ENCODE results near the gene CWC27.

The CWC27 gene

DNA sequence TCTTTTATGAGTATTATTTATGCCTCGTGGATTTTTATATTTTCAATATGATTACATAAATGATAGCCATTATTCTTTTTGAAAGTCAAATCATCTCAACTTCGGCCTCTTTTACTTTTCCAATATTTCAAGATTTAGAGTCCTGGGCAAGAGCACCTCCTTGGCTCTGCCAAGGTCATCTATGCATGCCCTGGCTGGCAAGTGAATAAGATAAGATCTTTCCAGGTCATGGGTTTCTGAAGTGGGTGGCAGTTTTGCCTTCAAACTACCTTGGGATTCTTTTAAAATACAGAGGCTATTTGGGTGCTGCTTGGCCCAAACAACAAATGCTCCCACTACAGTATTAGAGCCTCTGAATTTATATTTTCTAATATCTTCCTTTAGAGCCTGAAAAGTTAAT is 95.4 kb downstream of the CWC27 start:
- no peak overlapping the region for H3K9ac ChIP-seq (ENCODE audit: low read depth in 1 of 2, low read length in 2 of 2)
- no peaks in the 10 kb centered on the region for H3K9me3 ChIP-seq (ENCODE audit: control insufficient read depth in 2 of 2, low read length in 2 of 2)
- no peaks in the 10 kb centered on the region for H3K4me1 ChIP-seq (ENCODE audit: control insufficient read depth in 2 of 2, insufficient read depth in 2 of 2, low read length in 2 of 2)
- H3K36me3 ChIP-seq (ENCODE audit: control insufficient read depth in 2 of 2, insufficient read depth in 2 of 2, low read length in 2 of 2): no peaks in the 10 kb centered on the region
- H3K27me3 ChIP-seq (ENCODE audit: control insufficient read depth in 2 of 2, insufficient read depth in 2 of 2, low read length in 2 of 2): no peaks in the 10 kb centered on the region
- H3K4me3 ChIP-seq (ENCODE audit: low read length in 2 of 2): no peak overlapping the region
- no peak overlapping the region for H3K27ac ChIP-seq (ENCODE audit: low read depth in 2 of 2, low read length in 2 of 2)

DNA sequence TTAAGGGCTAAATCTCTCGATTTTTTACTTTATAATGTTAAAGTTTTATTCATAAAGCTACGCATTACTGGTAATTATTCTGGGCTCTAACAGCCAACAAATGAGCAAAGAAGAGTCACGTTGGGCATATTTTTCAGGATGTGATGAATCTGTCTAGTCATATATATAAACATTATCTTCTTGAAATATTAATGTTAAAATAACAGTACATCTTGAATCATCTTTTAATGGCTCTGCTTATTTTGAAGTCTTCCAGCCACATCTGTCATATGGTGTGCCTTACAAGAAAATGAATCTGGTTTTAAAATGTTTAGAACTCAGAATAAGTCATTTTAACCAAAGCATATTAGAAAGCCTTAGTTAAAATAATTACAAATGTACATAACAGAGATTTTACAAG is 96.9 kb downstream of the CWC27 start:
- H3K27me3 ChIP-seq (ENCODE audit: control insufficient read depth in 2 of 2, insufficient read depth in 2 of 2, low read length in 2 of 2): no peaks in the 10 kb centered on the region
- no peak overlapping the region for H3K4me3 ChIP-seq (ENCODE audit: low read length in 2 of 2)
- no peaks in the 10 kb centered on the region for H3K36me3 ChIP-seq (ENCODE audit: control insufficient read depth in 2 of 2, insufficient read depth in 2 of 2, low read length in 2 of 2)
- H3K9ac ChIP-seq (ENCODE audit: low read depth in 1 of 2, low read length in 2 of 2): no peak overlapping the region
- no peaks in the 10 kb centered on the region for H3K4me1 ChIP-seq (ENCODE audit: control insufficient read depth in 2 of 2, insufficient read depth in 2 of 2, low read length in 2 of 2)
- H3K9me3 ChIP-seq (ENCODE audit: control insufficient read depth in 2 of 2, low read length in 2 of 2): no peaks in the 10 kb centered on the region
- H3K27ac ChIP-seq (ENCODE audit: low read depth in 2 of 2, low read length in 2 of 2): no peak overlapping the region

DNA sequence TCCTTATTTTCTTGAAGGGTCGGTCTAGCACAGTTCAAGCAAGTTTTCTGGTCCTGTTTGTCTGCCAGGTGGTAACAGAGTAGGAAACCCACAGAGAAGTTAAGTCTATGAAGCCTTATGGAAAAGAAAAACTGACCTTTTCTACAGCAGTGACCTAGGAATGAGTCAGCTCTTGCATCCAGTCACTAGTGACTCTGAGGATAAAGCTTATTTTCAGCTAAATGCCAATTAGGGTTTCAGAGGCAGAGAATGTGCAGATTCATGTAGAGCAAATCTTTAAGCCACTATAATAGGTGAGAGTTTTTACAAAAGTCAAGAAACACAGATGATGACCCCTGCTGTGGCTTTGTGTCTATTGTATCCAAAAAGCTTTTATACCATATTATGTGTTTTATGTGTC is 100.7 kb downstream of the CWC27 start:
- no peaks in the 10 kb centered on the region for H3K4me1 ChIP-seq (ENCODE audit: control insufficient read depth in 2 of 2, insufficient read depth in 2 of 2, low read length in 2 of 2)
- H3K9me3 ChIP-seq (ENCODE audit: control insufficient read depth in 2 of 2, low read length in 2 of 2): no peaks in the 10 kb centered on the region
- H3K27me3 ChIP-seq (ENCODE audit: control insufficient read depth in 2 of 2, insufficient read depth in 2 of 2, low read length in 2 of 2): no peaks in the 10 kb centered on the region
- no peak overlapping the region for H3K9ac ChIP-seq (ENCODE audit: low read depth in 1 of 2, low read length in 2 of 2)
- no peak overlapping the region for H3K4me3 ChIP-seq (ENCODE audit: low read length in 2 of 2)
- no peak overlapping the region for H3K27ac ChIP-seq (ENCODE audit: low read depth in 2 of 2, low read length in 2 of 2)
- H3K36me3 ChIP-seq (ENCODE audit: control insufficient read depth in 2 of 2, insufficient read depth in 2 of 2, low read length in 2 of 2): no peaks in the 10 kb centered on the region

DNA sequence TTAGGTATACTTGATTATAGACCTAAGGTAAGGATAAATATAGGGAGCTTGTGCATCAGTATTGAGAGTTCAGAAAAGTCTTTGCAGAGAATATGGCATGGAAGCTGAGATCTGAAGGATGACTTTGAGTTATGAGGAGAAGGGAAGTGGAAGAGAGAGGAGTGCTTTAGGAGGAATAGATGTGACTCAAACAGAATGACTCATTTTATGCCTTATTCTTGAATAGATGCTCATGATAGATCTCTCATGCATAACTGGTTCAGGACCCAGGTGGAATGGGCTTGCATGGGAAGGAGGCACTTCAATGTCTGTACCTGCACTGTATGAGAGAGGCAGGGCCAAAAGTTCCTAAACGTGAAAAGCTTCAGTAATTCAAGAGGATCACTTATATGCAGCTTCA is 103.3 kb downstream of the CWC27 start:
- H3K36me3 ChIP-seq (ENCODE audit: control insufficient read depth in 2 of 2, insufficient read depth in 2 of 2, low read length in 2 of 2): no peaks in the 10 kb centered on the region
- no peaks in the 10 kb centered on the region for H3K9me3 ChIP-seq (ENCODE audit: control insufficient read depth in 2 of 2, low read length in 2 of 2)
- no peak overlapping the region for H3K4me3 ChIP-seq (ENCODE audit: low read length in 2 of 2)
- H3K27ac ChIP-seq (ENCODE audit: low read depth in 2 of 2, low read length in 2 of 2): no peak overlapping the region
- no peaks in the 10 kb centered on the region for H3K4me1 ChIP-seq (ENCODE audit: control insufficient read depth in 2 of 2, insufficient read depth in 2 of 2, low read length in 2 of 2)
- H3K27me3 ChIP-seq (ENCODE audit: control insufficient read depth in 2 of 2, insufficient read depth in 2 of 2, low read length in 2 of 2): no peaks in the 10 kb centered on the region
- H3K9ac ChIP-seq (ENCODE audit: low read depth in 1 of 2, low read length in 2 of 2): no peak overlapping the region

DNA sequence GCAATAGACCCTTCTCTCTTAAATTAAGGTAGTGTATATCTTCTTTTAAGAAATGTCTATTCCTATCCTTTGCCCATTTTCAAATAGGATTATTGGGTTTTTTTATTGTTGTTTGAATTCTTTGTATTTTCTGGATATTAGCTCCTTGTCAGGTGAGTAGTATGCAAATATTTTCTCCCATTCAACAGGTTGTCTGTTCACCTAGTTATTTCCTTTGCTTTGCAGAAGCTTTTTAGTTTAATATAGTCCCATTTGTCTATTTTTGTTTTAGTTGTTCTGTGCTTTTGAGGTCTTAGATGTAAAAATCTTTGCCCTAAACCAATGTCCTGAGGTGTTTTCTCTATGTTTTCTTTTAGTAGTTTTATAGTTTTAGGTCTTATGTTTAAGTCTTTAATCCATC is 104.7 kb downstream of the CWC27 start:
- no peaks in the 10 kb centered on the region for H3K36me3 ChIP-seq (ENCODE audit: control insufficient read depth in 2 of 2, insufficient read depth in 2 of 2, low read length in 2 of 2)
- H3K27me3 ChIP-seq (ENCODE audit: control insufficient read depth in 2 of 2, insufficient read depth in 2 of 2, low read length in 2 of 2): no peaks in the 10 kb centered on the region
- no peaks in the 10 kb centered on the region for H3K9me3 ChIP-seq (ENCODE audit: control insufficient read depth in 2 of 2, low read length in 2 of 2)
- no peaks in the 10 kb centered on the region for H3K4me1 ChIP-seq (ENCODE audit: control insufficient read depth in 2 of 2, insufficient read depth in 2 of 2, low read length in 2 of 2)
- no peak overlapping the region for H3K27ac ChIP-seq (ENCODE audit: low read depth in 2 of 2, low read length in 2 of 2)
- no peak overlapping the region for H3K9ac ChIP-seq (ENCODE audit: low read depth in 1 of 2, low read length in 2 of 2)
- no peak overlapping the region for H3K4me3 ChIP-seq (ENCODE audit: low read length in 2 of 2)

DNA sequence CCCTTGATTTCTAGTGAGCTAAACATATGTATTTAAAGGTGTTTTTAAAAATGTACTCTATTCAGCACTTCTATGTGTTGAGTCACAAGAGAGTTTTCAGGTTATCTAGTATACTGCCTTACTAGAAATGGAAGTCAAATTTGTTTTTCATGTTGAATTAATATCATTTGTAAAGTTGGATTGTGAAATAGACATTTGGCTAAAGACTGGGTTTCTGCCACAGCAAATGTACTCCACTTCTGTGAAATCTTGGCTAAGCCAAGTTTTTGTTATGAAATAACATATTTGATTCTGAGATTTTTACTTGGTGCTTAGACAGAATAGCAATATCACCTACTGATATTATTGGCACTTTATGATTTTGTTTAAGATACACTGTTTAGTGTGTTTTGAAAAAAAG is 106.0 kb downstream of the CWC27 start:
- Histone ChIP-seq H3K4me1 (ENCODE audit: control insufficient read depth in 2 of 2, insufficient read depth in 2 of 2, low read length in 2 of 2) (no peaks in the 10 kb centered on the region), H3K36me3 (ENCODE audit: control insufficient read depth in 2 of 2, insufficient read depth in 2 of 2, low read length in 2 of 2) (no peaks in the 10 kb centered on the region), H3K27me3 (ENCODE audit: control insufficient read depth in 2 of 2, insufficient read depth in 2 of 2, low read length in 2 of 2) (no peaks in the 10 kb centered on the region), H3K9me3 (ENCODE audit: control insufficient read depth in 2 of 2, low read length in 2 of 2) (no peaks in the 10 kb centered on the region), H3K27ac (ENCODE audit: low read depth in 2 of 2, low read length in 2 of 2) (no peak overlapping the region), H3K9ac (ENCODE audit: low read depth in 1 of 2, low read length in 2 of 2) (no peak overlapping the region), H3K4me3 (ENCODE audit: low read length in 2 of 2) (no peak overlapping the region)

DNA sequence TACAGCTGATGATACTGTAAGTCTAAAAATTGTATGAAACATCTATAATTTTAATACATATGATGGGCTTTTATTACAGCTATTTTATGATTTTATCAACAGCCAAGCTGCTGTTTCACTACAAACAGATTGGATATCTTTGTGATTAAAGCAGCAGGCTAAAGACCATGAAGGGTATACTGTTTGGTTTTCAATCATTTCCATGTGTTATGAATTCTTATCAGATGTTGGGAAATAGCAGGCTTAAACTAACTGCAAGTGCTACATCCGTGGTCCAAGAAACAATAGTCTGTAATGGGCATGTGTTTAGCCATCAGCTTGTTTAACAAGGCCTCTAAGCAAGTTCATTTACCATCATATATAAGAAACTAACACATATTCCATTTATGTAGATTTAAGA is 107.5 kb downstream of the CWC27 start:
- no peak overlapping the region for H3K27ac ChIP-seq (ENCODE audit: low read depth in 2 of 2, low read length in 2 of 2)
- H3K9me3 ChIP-seq (ENCODE audit: control insufficient read depth in 2 of 2, low read length in 2 of 2): no peaks in the 10 kb centered on the region
- H3K27me3 ChIP-seq (ENCODE audit: control insufficient read depth in 2 of 2, insufficient read depth in 2 of 2, low read length in 2 of 2): no peaks in the 10 kb centered on the region
- no peaks in the 10 kb centered on the region for H3K4me1 ChIP-seq (ENCODE audit: control insufficient read depth in 2 of 2, insufficient read depth in 2 of 2, low read length in 2 of 2)
- no peaks in the 10 kb centered on the region for H3K36me3 ChIP-seq (ENCODE audit: control insufficient read depth in 2 of 2, insufficient read depth in 2 of 2, low read length in 2 of 2)
- no peak overlapping the region for H3K9ac ChIP-seq (ENCODE audit: low read depth in 1 of 2, low read length in 2 of 2)
- H3K4me3 ChIP-seq (ENCODE audit: low read length in 2 of 2): no peak overlapping the region

DNA sequence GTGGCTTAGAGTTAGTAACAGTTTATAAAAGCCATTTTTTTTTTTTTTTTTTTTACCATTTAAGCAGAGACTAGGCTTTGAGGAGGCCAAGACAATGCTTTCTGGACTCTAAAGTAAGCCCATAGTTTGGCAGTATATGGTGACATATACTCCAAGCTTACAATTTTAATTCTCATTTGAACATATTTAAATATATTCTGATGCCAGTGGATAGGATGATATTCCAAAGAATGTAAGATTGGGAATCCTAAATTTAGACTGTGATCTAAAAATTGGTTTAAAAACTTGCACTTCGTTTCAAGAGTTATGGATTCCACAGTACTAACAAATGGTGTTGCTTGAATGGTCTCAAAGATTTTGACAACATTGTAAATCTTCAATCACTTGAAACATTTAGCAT is 112.1 kb downstream of the CWC27 start:
- H3K27me3 ChIP-seq (ENCODE audit: control insufficient read depth in 2 of 2, insufficient read depth in 2 of 2, low read length in 2 of 2): no peaks in the 10 kb centered on the region
- H3K27ac ChIP-seq (ENCODE audit: low read depth in 2 of 2, low read length in 2 of 2): no peak overlapping the region

DNA sequence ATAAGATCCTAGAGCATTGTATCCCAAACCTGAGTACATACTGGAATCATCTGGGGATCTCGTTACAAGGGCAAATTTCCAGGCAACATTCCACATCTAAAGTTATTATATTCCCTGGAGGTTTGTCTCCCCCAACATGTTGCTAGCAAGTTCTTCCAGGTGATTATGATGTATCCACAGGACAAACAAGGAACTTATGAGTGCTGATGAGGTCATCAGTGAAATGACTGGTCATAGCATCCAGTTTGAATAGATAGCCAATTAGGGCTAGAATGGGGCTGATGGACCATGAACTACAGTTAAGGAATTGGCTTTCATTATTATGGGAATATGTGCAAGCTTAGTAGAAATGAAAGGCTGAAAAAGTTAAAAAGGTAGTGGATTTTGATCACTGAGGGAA is 115.2 kb downstream of the CWC27 start:
- Histone ChIP-seq H3K36me3 (ENCODE audit: control insufficient read depth in 2 of 2, insufficient read depth in 2 of 2, low read length in 2 of 2) (no peaks in the 10 kb centered on the region), H3K9me3 (ENCODE audit: control insufficient read depth in 2 of 2, low read length in 2 of 2) (no peaks in the 10 kb centered on the region), H3K27me3 (ENCODE audit: control insufficient read depth in 2 of 2, insufficient read depth in 2 of 2, low read length in 2 of 2) (no peaks in the 10 kb centered on the region), H3K27ac (ENCODE audit: low read depth in 2 of 2, low read length in 2 of 2) (no peak overlapping the region), H3K4me3 (ENCODE audit: low read length in 2 of 2) (no peak overlapping the region), H3K4me1 (ENCODE audit: control insufficient read depth in 2 of 2, insufficient read depth in 2 of 2, low read length in 2 of 2) (no peaks in the 10 kb centered on the region), H3K9ac (ENCODE audit: low read depth in 1 of 2, low read length in 2 of 2) (no peak overlapping the region)

More for the DNA sequence above, 112.1 kb downstream of the CWC27 start:
- Histone ChIP-seq H3K4me3 (ENCODE audit: low read length in 2 of 2) (no peak overlapping the region), H3K9ac (ENCODE audit: low read depth in 1 of 2, low read length in 2 of 2) (no peak overlapping the region), H3K36me3 (ENCODE audit: control insufficient read depth in 2 of 2, insufficient read depth in 2 of 2, low read length in 2 of 2) (no peaks in the 10 kb centered on the region), H3K4me1 (ENCODE audit: control insufficient read depth in 2 of 2, insufficient read depth in 2 of 2, low read length in 2 of 2) (no peaks in the 10 kb centered on the region), H3K9me3 (ENCODE audit: control insufficient read depth in 2 of 2, low read length in 2 of 2) (no peaks in the 10 kb centered on the region)

DNA sequence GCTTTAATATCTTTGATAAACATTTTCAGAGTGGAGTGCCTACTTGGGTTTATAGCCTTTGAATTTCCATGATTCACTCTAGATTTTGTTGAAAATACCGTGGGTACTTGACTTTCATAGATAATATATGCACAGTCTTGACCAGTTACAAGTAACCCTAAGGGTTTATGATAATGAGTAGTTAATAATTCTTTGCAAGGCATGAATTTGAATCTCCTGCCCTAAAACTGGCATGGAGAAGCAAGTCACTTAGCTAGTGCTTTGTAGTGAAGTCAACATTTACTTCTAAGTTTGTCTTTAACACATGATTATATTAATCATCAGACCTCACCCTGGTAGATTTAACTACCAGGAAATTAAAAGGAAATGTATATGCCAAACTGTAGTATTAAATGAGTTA is 115.8 kb downstream of the CWC27 start:
- Histone ChIP-seq H3K9me3 (ENCODE audit: control insufficient read depth in 2 of 2, low read length in 2 of 2) (no peaks in the 10 kb centered on the region), H3K36me3 (ENCODE audit: control insufficient read depth in 2 of 2, insufficient read depth in 2 of 2, low read length in 2 of 2) (no peaks in the 10 kb centered on the region), H3K4me3 (ENCODE audit: low read length in 2 of 2) (no peak overlapping the region), H3K27me3 (ENCODE audit: control insufficient read depth in 2 of 2, insufficient read depth in 2 of 2, low read length in 2 of 2) (no peaks in the 10 kb centered on the region), H3K4me1 (ENCODE audit: control insufficient read depth in 2 of 2, insufficient read depth in 2 of 2, low read length in 2 of 2) (no peaks in the 10 kb centered on the region), H3K9ac (ENCODE audit: low read depth in 1 of 2, low read length in 2 of 2) (no peak overlapping the region), H3K27ac (ENCODE audit: low read depth in 2 of 2, low read length in 2 of 2) (no peak overlapping the region)

DNA sequence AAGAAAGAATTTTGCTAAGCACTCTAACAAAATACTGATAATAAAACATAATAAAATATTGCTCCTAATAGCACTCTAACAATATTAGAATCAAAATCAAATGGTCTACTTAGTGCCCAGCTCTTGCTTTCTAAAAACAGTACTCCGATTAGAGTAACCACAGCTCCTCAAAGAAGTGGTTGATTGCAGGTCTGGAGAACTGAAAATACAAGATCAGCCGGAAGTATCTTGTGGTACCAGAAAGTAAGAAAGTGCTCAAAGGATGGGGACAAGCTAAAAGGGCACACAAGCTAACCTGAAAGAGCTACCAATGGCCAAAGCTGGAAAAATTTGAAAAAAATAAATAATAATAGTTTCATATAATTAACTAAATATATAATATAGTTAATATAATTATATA is 119.2 kb downstream of the CWC27 start:
- H3K9ac ChIP-seq (ENCODE audit: low read depth in 1 of 2, low read length in 2 of 2): no peak overlapping the region
- no peak overlapping the region for H3K4me3 ChIP-seq (ENCODE audit: low read length in 2 of 2)
- H3K36me3 ChIP-seq (ENCODE audit: control insufficient read depth in 2 of 2, insufficient read depth in 2 of 2, low read length in 2 of 2): no peaks in the 10 kb centered on the region
- no peaks in the 10 kb centered on the region for H3K9me3 ChIP-seq (ENCODE audit: control insufficient read depth in 2 of 2, low read length in 2 of 2)
- no peaks in the 10 kb centered on the region for H3K27me3 ChIP-seq (ENCODE audit: control insufficient read depth in 2 of 2, insufficient read depth in 2 of 2, low read length in 2 of 2)
- H3K4me1 ChIP-seq (ENCODE audit: control insufficient read depth in 2 of 2, insufficient read depth in 2 of 2, low read length in 2 of 2): no peaks in the 10 kb centered on the region
- H3K27ac ChIP-seq (ENCODE audit: low read depth in 2 of 2, low read length in 2 of 2): no peak overlapping the region
